ENCODE measurements around the gene ARHGAP21. TPM values are rescaled to one million over a fixed set of nuclear protein-coding genes. Genes with fewer than 3 reads are reported as not detected.

The ARHGAP21 gene
- total RNA-seq, 1 experiment from 2014 or later: 59.4 TPM

DNA sequence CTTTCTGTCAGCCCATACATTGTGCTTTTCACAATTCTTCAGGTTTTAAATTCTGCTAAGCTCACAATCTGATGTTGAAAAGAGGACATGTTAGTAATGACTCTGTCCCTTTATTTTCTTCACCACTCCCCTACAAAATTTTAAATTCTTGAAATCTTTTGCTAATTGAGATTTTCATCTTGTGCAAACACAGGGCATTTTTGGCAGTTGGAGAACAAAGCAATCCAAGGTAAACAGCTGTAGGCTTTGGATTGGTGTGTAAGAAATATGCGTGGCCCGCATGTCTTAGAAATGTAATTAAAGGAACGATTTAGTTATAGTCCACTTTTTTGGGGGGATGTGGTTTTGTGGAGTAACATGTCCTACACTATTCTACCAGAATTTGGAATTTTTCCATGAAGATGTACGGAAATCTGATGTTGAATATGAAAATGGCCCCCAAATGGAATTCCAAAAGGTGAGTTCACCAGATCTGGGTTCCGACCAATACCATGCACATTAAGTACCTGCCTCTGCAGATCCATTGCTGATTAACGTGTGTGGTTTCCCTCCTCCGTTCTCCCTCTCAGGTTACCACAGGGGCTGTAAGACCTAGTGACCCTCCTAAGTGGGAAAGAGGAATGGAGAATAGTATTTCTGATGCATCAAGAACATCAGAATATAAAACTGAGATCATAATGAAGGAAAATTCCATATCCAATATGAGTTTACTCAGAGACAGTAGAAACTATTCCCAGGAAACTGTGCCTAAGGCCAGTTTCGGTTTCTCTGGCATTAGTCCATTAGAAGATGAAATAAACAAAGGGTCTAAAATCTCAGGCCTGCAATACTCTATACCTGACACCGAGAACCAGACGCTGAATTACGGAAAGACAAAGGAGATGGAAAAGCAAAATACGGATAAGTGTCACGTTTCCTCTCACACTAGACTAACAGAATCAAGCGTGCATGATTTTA, 181.1 kb downstream of the ARHGAP21 start:
- peaks cover 2 to 32% (median 26%) of the 10 kb centered on the region in 3 experiments; a peak in 4 of 7 replicates for H3K36me3 Mint-ChIP-seq (ENCODE audit: insufficient read depth in 1 of 3, low read depth in 3 of 3)
- Histone ChIP-seq H2BK5ac (ENCODE audit: insufficient read length, low read length) (no peak overlapping the region), H4K20me1 (ENCODE audit: control insufficient read depth, insufficient read depth, insufficient read length) (no peaks in the 10 kb centered on the region), H3K9me3 (ENCODE audit: control insufficient read depth, low read depth, low read length) (no peaks in the 10 kb centered on the region), H2BK20ac (ENCODE audit: low read depth, low read length, poor library complexity, severe bottlenecking) (no peak overlapping the region), H4K8ac (replicated peaks; ENCODE audit: insufficient read length, low read depth, low read length) (no peak overlapping the region), H2BK12ac (ENCODE audit: insufficient read length, low read depth, low read length) (no peak overlapping the region), H3K4me2 (ENCODE audit: insufficient read depth, insufficient read length, low read length) (no peak overlapping the region), H2BK120ac (ENCODE audit: low read depth, low read length, poor library complexity, severe bottlenecking) (no peak overlapping the region), H3K14ac (ENCODE audit: insufficient read depth, low read length) (no peak overlapping the region), H4K91ac (ENCODE audit: insufficient read length, low read depth, low read length) (no peak overlapping the region), H3K27ac (ENCODE audit: insufficient read length, low read depth, low read length) (no peak overlapping the region), H3K79me1 (ENCODE audit: insufficient read depth, low read depth, low read length, poor library complexity, severe bottlenecking) (no peaks in the 10 kb centered on the region), H4K5ac (ENCODE audit: insufficient read length, low read depth, low read length) (no peak overlapping the region), H3K27me3 (ENCODE audit: insufficient read depth, low read length) (no peaks in the 10 kb centered on the region), H3K23ac (ENCODE audit: insufficient read length, low read depth, low read length) (no peak overlapping the region), H2AFZ (ENCODE audit: low read length) (no peak overlapping the region), H3K79me2 (ENCODE audit: insufficient read depth, low read length) (no peaks in the 10 kb centered on the region), H3K9ac (ENCODE audit: extremely low read depth, insufficient read length, low read length) (no peak overlapping the region), H3K4me1 (ENCODE audit: insufficient read depth, low read length) (0 out of 2 replicates have a peak, but pooled peaks cover 2% of the 10 kb centered on the region), H3K18ac (ENCODE audit: insufficient read length, low read depth, low read length) (no peak overlapping the region), H3K56ac (ENCODE audit: insufficient read length, low read depth, low read length) (no peak overlapping the region), H3K23me2 (ENCODE audit: insufficient read length, low read depth, low read length, poor library complexity, severe bottlenecking) (no peaks in the 10 kb centered on the region), H3K4ac (ENCODE audit: low read depth, low read length) (no peak overlapping the region), H2AK5ac (ENCODE audit: insufficient read length, low read length) (no peak overlapping the region), H2BK15ac (ENCODE audit: low read depth, low read length) (no peak overlapping the region), H3T11ph (ENCODE audit: low read length) (no peak overlapping the region)
- WGBS (ENCODE audit: extremely low coverage, insufficient read length, low lambda C conversion rate): no CpG with 5 or more reads among the region's 14 CpGs
- no peak overlapping the region for H3K27ac Mint-ChIP-seq
- H3K4me1 Mint-ChIP-seq: no peaks in the 10 kb centered on the region
- H3K27me3 Mint-ChIP-seq (ENCODE audit: low read depth): no peaks in the 10 kb centered on the region
- DNase-seq: no peak
- H3K4me3 Mint-ChIP-seq: no peak overlapping the region
- H3K9me3 Mint-ChIP-seq: no peaks in the 10 kb centered on the region
- TF ChIP-seq, protein P1, sequence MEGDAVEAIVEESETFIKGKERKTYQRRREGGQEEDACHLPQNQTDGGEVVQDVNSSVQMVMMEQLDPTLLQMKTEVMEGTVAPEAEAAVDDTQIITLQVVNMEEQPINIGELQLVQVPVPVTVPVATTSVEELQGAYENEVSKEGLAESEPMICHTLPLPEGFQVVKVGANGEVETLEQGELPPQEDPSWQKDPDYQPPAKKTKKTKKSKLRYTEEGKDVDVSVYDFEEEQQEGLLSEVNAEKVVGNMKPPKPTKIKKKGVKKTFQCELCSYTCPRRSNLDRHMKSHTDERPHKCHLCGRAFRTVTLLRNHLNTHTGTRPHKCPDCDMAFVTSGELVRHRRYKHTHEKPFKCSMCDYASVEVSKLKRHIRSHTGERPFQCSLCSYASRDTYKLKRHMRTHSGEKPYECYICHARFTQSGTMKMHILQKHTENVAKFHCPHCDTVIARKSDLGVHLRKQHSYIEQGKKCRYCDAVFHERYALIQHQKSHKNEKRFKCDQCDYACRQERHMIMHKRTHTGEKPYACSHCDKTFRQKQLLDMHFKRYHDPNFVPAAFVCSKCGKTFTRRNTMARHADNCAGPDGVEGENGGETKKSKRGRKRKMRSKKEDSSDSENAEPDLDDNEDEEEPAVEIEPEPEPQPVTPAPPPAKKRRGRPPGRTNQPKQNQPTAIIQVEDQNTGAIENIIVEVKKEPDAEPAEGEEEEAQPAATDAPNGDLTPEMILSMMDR (conservative IDR thresholded peaks at IDR 0.05): no peak

Data from H9 (cell line).